ENCODE results near the gene LUC7L. TPM values are rescaled to one million over a fixed set of nuclear protein-coding genes. Genes with fewer than 3 reads are reported as not detected.
"Not testable (repeated sequence)": the region's sequence is repeated elsewhere in the genome, so short reads cannot be mapped to it uniquely, and the experiment has no call there.

Gene LUC7L
- total RNA-seq, 1 donor from 2014 or later: 55.5 TPM

- not testable (repeated sequence) for DNase-seq
Observed at GRCh38 chr16:164134-164823, 65.0 kb downstream of the LUC7L start.

- not testable (repeated sequence) for DNase-seq
Observed at GRCh38 chr16:163696-164095, 65.6 kb downstream of the LUC7L start.

GRCh38 chr16:163139-163538 lies 66.1 kb downstream of the LUC7L start:
- DNase-seq: not testable (repeated sequence)

GRCh38 chr16:162271-162991 lies 66.8 kb downstream of the LUC7L start:
- DNase-seq: no peak

- DNase-seq: no peak
Observed at GRCh38 chr16:160691-161190, 68.5 kb downstream of the LUC7L start.

- DNase-seq: not testable (repeated sequence)
Observed at GRCh38 chr16:160242-160641, 69.0 kb downstream of the LUC7L start.

- DNase-seq: no peak
Observed at GRCh38 chr16:159136-159849, 70.0 kb downstream of the LUC7L start.

GRCh38 chr16:155031-155398 lies 74.2 kb downstream of the LUC7L start:
- DNase-seq: no peak

GRCh38 chr16:154217-155030 lies 74.8 kb downstream of the LUC7L start:
- DNase-seq: peak; percentile 38

GRCh38 chr16:153550-154216 lies 75.6 kb downstream of the LUC7L start:
- DNase-seq: not testable (repeated sequence)

- DNase-seq: not testable (repeated sequence)
Observed at GRCh38 chr16:153129-153521, 76.1 kb downstream of the LUC7L start.

- no peak for DNase-seq
Observed at GRCh38 chr16:152141-153128, 76.8 kb downstream of the LUC7L start, which contains the start of gene HBZ. Gene HBZ (plus strand): TSS chr16:152644. CDS start chr16:152910, 266 bp downstream.

GRCh38 chr16:149024-149660 lies 80.1 kb downstream of the LUC7L start:
- no peak for DNase-seq

GRCh38 chr16:146646-147045 lies 82.6 kb downstream of the LUC7L start:
- no peak for DNase-seq

- DNase-seq: no peak
Observed at GRCh38 chr16:144797-145252, 84.4 kb downstream of the LUC7L start.

GRCh38 chr16:143456-143855 lies 85.8 kb downstream of the LUC7L start:
- no peak for DNase-seq

- DNase-seq: no peak
Observed at GRCh38 chr16:143047-143446, 86.2 kb downstream of the LUC7L start.

- DNase-seq: no peak
Observed at GRCh38 chr16:142405-142967, 86.8 kb downstream of the LUC7L start.

GRCh38 chr16:140175-140857 lies 88.9 kb downstream of the LUC7L start:
- DNase-seq: no peak

Measured in dermis blood vessel endothelial cell (primary cell).